ENCODE results near the gene TRIM2. TPM values are rescaled to one million over a fixed set of nuclear protein-coding genes. Genes with fewer than 3 reads are reported as not detected.

The TRIM2 gene
- total and polyA plus RNA-seq, 8 donors, result 11.0 to 39.2 (median 21.4) TPM

DNA sequence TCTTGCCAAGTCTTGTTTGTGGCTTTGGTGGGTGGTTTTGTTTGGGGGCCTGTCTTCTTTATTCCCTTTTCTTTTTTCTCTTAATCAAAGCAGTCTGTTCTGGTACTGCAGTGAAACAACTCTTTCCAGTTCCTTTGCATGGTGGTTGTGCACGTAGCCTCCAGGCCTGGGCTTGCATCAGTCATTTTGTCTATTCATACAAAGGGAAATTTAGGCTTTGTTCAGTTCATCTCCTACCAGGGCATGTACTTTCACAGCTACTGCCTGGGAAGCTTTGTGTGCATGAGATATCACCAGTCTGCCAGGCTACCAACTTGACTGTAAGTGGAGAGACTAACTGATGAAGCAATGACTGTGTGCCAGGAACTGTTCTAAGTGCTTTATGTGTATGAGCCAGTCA lies 8.5 kb downstream of the TRIM2 start:
- H3K9me3 ChIP-seq, result no peaks in the 10 kb centered on the region
- FAIRE-seq (no peak), DNase-seq (no peak), ATAC-seq (peak in 2 of 4 donors; percentile 20 to 47)
- no peak overlapping the region for H3K27ac ChIP-seq
- intact Hi-C loops (cut with DNase I), result no loop called here
- no peaks in the 10 kb centered on the region for H3K27me3 ChIP-seq
- no peaks in the 10 kb centered on the region for H3K36me3 ChIP-seq
- 75 to 92% methylated on average over 1 of the region's 1 CpG for WGBS, 2 donors
- no peak overlapping the region for H3K4me3 ChIP-seq
- TF ChIP-seq, protein P1, sequence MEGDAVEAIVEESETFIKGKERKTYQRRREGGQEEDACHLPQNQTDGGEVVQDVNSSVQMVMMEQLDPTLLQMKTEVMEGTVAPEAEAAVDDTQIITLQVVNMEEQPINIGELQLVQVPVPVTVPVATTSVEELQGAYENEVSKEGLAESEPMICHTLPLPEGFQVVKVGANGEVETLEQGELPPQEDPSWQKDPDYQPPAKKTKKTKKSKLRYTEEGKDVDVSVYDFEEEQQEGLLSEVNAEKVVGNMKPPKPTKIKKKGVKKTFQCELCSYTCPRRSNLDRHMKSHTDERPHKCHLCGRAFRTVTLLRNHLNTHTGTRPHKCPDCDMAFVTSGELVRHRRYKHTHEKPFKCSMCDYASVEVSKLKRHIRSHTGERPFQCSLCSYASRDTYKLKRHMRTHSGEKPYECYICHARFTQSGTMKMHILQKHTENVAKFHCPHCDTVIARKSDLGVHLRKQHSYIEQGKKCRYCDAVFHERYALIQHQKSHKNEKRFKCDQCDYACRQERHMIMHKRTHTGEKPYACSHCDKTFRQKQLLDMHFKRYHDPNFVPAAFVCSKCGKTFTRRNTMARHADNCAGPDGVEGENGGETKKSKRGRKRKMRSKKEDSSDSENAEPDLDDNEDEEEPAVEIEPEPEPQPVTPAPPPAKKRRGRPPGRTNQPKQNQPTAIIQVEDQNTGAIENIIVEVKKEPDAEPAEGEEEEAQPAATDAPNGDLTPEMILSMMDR (IDR thresholded peaks at IDR 0.05), result no peak
- H3K4me1 ChIP-seq, result no peaks in the 10 kb centered on the region

DNA sequence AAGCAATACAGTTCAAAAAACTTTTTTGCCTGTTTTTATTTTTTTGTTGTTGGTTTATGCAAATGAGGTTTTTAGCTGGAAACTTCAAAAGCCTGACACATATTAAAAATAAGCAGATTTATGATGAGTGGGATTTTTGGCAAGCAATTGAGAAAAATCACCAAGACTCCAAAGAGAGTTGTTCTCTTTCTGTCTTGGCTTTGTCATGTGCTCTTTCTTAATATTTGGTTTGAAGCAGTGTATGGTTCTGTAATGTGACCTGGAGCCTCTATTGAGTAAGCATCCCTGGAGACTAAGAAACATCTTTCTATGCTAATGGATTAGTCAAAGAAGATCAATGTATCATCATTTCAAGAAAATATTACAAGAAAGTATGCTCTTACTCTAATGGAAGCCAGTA lies 11.7 kb downstream of the TRIM2 start:
- DNase-seq (no peak), FAIRE-seq (no peak), ATAC-seq (no peak)
- no peak overlapping the region for H3K27ac ChIP-seq
- no peaks in the 10 kb centered on the region for H3K9me3 ChIP-seq
- H3K4me1 ChIP-seq, result peaks cover 5 to 9% (median 8%) of the 10 kb centered on the region in 3 donors
- TF ChIP-seq, protein P1 (IDR thresholded peaks at IDR 0.05), result no peak
- intact Hi-C loops (cut with DNase I), result no loop called here
- H3K36me3 ChIP-seq, result no peaks in the 10 kb centered on the region
- H3K27me3 ChIP-seq, result no peaks in the 10 kb centered on the region
- no peak overlapping the region for H3K4me3 ChIP-seq

DNA sequence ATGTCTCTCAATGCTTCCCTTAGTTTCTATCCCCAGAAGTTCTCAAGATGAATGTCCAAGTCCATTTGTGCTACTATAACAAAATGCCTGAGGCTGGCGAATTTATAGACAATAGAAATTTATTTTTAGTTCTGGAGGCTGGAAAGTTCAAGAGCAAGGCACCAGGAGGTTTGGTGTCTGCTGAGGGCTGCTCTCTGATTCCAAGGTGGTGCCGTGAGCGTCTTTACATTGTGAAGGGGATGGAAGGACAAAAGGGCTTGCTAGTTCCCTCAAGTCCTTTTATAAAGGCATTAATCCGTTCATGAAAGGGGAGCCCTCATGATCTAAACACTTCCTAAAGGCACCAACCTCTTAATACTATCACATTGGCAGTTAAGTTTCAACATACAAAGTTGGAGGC lies 12.3 kb downstream of the TRIM2 start:
- TF ChIP-seq, protein P1 (IDR thresholded peaks at IDR 0.05), result no peak
- H3K27me3 ChIP-seq, result no peaks in the 10 kb centered on the region
- 69 to 95% methylated on average over 4 of the region's 4 CpGs for WGBS, 2 donors
- H3K4me1 ChIP-seq, result peaks cover 5 to 9% (median 9%) of the 10 kb centered on the region in 3 donors
- no peak overlapping the region for H3K4me3 ChIP-seq
- no peak for DNase-seq
- intact Hi-C loops (cut with DNase I), result no loop called here
- H3K27ac ChIP-seq, result no peak overlapping the region
- no peaks in the 10 kb centered on the region for H3K9me3 ChIP-seq
- no peak for FAIRE-seq
- no peak for ATAC-seq
- H3K36me3 ChIP-seq, result no peaks in the 10 kb centered on the region

DNA sequence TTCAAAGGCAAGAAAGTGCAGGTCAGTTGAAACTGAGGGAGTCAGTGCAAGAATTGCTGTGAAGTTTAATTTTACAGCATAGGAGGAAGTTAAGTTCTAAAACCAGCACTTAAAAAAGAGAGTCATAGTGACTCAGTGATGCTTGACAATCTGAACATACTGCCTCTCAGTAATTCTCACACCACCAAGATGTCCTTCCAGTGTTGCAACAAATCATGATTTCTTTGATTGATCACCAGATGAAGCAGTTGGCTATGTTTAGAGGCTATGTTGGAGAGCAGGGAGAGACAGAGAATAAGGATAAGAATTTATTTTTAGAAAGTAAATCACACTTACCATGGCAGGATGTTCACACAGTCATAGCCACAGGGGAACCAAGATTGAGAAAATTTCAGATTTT lies 13.2 kb downstream of the TRIM2 start:
- H3K27ac ChIP-seq, result no peak overlapping the region
- intact Hi-C loops (cut with DNase I), result no loop called here

GRCh38 chr4:153218961-153219360 lies 14.7 kb downstream of the TRIM2 start:
- ATAC-seq (peak; percentile 33 to 46 (median 37)), FAIRE-seq (no peak), DNase-seq (no peak)
- Histone ChIP-seq H3K27ac (peak overlapping the region in 1 of 4 donors; percentile 5), H3K36me3 (no peaks in the 10 kb centered on the region), H3K9me3 (no peaks in the 10 kb centered on the region), H3K4me1 (peaks cover 8 to 14% (median 9%) of the 10 kb centered on the region in 3 donors), H3K27me3 (no peaks in the 10 kb centered on the region), H3K4me3 (no peak overlapping the region)
- TF ChIP-seq, protein P1 (IDR thresholded peaks at IDR 0.05), result no peak
- 68 to 78% methylated on average over 3 of the region's 3 CpGs for WGBS, 2 donors
- intact Hi-C loops (cut with DNase I), result no loop called here

More for the DNA sequence above, 13.2 kb downstream of the TRIM2 start:
- DNase-seq, result no peak
- TF ChIP-seq, protein P1 (IDR thresholded peaks at IDR 0.05), result no peak
- no peaks in the 10 kb centered on the region for H3K36me3 ChIP-seq
- H3K4me1 ChIP-seq, result peaks cover 5 to 9% (median 9%) of the 10 kb centered on the region in 3 donors
- no peak overlapping the region for H3K4me3 ChIP-seq
- no peak for FAIRE-seq
- H3K9me3 ChIP-seq, result no peaks in the 10 kb centered on the region
- H3K27me3 ChIP-seq, result no peaks in the 10 kb centered on the region
- ATAC-seq, result no peak
